Measurements from ENCODE around the gene FYB2.

DNA sequence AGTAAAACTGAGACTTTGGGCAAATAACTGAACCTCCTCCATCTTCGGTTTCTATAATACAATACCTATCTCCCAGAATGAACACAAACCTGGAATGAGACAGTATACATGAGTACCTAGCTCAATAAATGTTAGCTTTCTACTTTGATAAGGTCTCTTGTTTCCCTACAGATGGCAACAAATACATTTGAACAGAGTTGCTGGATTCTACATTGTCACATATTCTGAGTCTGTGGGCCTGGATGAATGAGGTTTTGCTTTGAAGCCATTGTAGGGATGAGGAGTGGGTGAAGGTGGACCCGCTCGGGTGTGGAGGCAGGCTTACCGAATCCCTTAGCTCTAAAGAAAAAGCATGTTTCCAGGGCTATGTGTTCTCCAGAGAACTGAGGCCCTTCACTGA is 13.9 kb upstream of the FYB2 start:
- no peak for TF ChIP-seq MAX (CRISPR knock-in tag; IDR thresholded peaks at IDR 0.05)
- TF ChIP-seq, protein P1, sequence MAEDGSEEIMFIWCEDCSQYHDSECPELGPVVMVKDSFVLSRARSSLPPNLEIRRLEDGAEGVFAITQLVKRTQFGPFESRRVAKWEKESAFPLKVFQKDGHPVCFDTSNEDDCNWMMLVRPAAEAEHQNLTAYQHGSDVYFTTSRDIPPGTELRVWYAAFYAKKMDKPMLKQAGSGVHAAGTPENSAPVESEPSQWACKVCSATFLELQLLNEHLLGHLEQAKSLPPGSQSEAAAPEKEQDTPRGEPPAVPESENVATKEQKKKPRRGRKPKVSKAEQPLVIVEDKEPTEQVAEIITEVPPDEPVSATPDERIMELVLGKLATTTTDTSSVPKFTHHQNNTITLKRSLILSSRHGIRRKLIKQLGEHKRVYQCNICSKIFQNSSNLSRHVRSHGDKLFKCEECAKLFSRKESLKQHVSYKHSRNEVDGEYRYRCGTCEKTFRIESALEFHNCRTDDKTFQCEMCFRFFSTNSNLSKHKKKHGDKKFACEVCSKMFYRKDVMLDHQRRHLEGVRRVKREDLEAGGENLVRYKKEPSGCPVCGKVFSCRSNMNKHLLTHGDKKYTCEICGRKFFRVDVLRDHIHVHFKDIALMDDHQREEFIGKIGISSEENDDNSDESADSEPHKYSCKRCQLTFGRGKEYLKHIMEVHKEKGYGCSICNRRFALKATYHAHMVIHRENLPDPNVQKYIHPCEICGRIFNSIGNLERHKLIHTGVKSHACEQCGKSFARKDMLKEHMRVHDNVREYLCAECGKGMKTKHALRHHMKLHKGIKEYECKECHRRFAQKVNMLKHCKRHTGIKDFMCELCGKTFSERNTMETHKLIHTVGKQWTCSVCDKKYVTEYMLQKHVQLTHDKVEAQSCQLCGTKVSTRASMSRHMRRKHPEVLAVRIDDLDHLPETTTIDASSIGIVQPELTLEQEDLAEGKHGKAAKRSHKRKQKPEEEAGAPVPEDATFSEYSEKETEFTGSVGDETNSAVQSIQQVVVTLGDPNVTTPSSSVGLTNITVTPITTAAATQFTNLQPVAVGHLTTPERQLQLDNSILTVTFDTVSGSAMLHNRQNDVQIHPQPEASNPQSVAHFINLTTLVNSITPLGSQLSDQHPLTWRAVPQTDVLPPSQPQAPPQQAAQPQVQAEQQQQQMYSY (CRISPR knock-in tag; IDR thresholded peaks at IDR 0.05): no peak
- TF ChIP-seq ZNF423 (CRISPR knock-in tag; IDR thresholded peaks at IDR 0.05): no peak
